Measurements from ENCODE around the gene ARHGAP9.

GRCh38 chr12:57522011-57522886, 42.6 kb upstream of the ARHGAP9 start, which contains the start of gene MBD6:
- TF ChIP-seq CTCF (IDR thresholded peaks at IDR 0.05; ENCODE audit: low read depth, low read length, poor library complexity, severe bottlenecking) (no peak), EZH2phosphoT487 (IDR thresholded peaks at IDR 0.05; ENCODE audit: borderline replicate concordance, low read length) (no peak)
